GM21737 (cell line): ENCODE results near the gene C1QTNF12.
"Not testable (repeated sequence)": the region's sequence is repeated elsewhere in the genome, so short reads cannot be mapped to it uniquely, and the experiment has no call there.

Experiments used
- ATAC-seq: cut with Tn5 transposase; IDR thresholded peaks from one replicate; pipeline ENCODE4 v1.9.1; 2021; ENCODE audit warnings: mild to moderate bottlenecking, moderate library complexity; ENCODE audit not compliant: unreplicated experiment

Gene C1QTNF12

GRCh38 chr1:1200876-1201810, 45.4 kb downstream of the C1QTNF12 start:
- peak; percentile 38 for ATAC-seq

- no peak for ATAC-seq
Measured at GRCh38 chr1:1199961-1200875, 46.3 kb downstream of the C1QTNF12 start.

GRCh38 chr1:1199141-1199960, 47.2 kb downstream of the C1QTNF12 start:
- ATAC-seq, result no peak

- ATAC-seq, result no peak
Measured at GRCh38 chr1:1198423-1199140, 47.9 kb downstream of the C1QTNF12 start.

GRCh38 chr1:1197551-1198422, 48.7 kb downstream of the C1QTNF12 start:
- no peak for ATAC-seq

- ATAC-seq, result no peak
Measured at GRCh38 chr1:1197188-1197500, 49.4 kb downstream of the C1QTNF12 start.

GRCh38 chr1:1196431-1197187, 49.9 kb downstream of the C1QTNF12 start:
- ATAC-seq, result no peak

- ATAC-seq, result not testable (repeated sequence)
Measured at GRCh38 chr1:1195726-1196125, 50.8 kb downstream of the C1QTNF12 start.

GRCh38 chr1:1194723-1195122, 51.8 kb downstream of the C1QTNF12 start:
- ATAC-seq, result no peak
